Kidney (tissue), 14 donors: Measurements from ENCODE around the gene ERG28. TPM values are rescaled to one million over a fixed set of nuclear protein-coding genes. Genes with fewer than 3 reads are reported as not detected.

Experiments used
- DNase-seq, 5 donors: peaks; one replicate each; pipeline ENCODE4 v3.0.0-alpha.2; 2013 to 2020
- FAIRE-seq: peaks from 2 replicates; lab custom pipeline; 2012; peaks lifted over from hg19 to GRCh38; lab: Jason Lieb, UNC
- H3K27ac ChIP-seq, 2 donors: one replicate each; pipeline ENCODE4 v1.7.0; 2013; ENCODE audit warnings: low read depth in 2 of 2, low read length in 2 of 2, inconsistent platforms in 1 of 2
- H3K27me3 ChIP-seq: one replicate; pipeline ENCODE4 v1.7.1; 2013; ENCODE audit warnings: low read length, inconsistent platforms; ENCODE audit not compliant: control insufficient read depth, insufficient read depth
- H3K36me3 ChIP-seq, 3 donors: one replicate each; pipeline versions ENCODE4 v1.7.0 to v1.7.1; 2013; ENCODE audit warnings: low read length in 3 of 3, control low read depth in 1 of 3, inconsistent platforms in 1 of 3; ENCODE audit not compliant: insufficient read depth in 3 of 3, control insufficient read depth in 2 of 3
- H3K4me1 ChIP-seq, 3 donors: one replicate each; pipeline versions ENCODE4 v1.7.0 to v1.7.1; 2013; ENCODE audit warnings: low read length in 3 of 3, inconsistent platforms in 1 of 3, low read depth in 1 of 3; ENCODE audit not compliant: control insufficient read depth in 2 of 3, insufficient read depth in 2 of 3
- H3K4me3 ChIP-seq, 3 donors: one replicate each; pipeline versions ENCODE4 v1.7.0 to v1.8.1; 2013; ENCODE audit warnings: low read length in 3 of 3, control low read depth in 1 of 3, inconsistent platforms in 1 of 3
- H3K9ac ChIP-seq, 3 donors: one replicate each; pipeline versions ENCODE4 v1.7.0 to v1.7.1; 2013; ENCODE audit warnings: low read length in 3 of 3, control low read depth in 1 of 3, inconsistent platforms in 1 of 3
- H3K9me3 ChIP-seq, 3 donors: one replicate each; pipeline versions ENCODE4 v1.7.0 to v1.7.1; 2013; ENCODE audit warnings: low read length in 3 of 3, control low read depth in 1 of 3, inconsistent platforms in 1 of 3; ENCODE audit not compliant: control insufficient read depth in 2 of 3, insufficient read depth in 1 of 3
- CTCF ChIP-seq: IDR thresholded peaks from 3 replicates; pipeline ENCODE4 v1.5.1; 2012; ENCODE audit warnings: mild to moderate bottlenecking, moderate library complexity, borderline replicate concordance; ENCODE audit not compliant: insufficient read depth; ENCODE audit errors: extremely low read depth
- intact Hi-C: fragments of 100-400 bp; cut with DNase I; formaldehyde crosslinking; loops from one replicate; pipeline ENCODE4 v1.11.1; 2022
- polyA plus RNA-seq: library from polyadenylated mRNA; stranded (reverse); fragments of 350-450 nt; fragmentation: Illumina TruSeq; extraction: RNeasy Lipid Tissue Mini Kit (QIAGEN cat#74804); gene quantifications from one replicate; pipeline ENCODE4 v1.2.3, GENCODE V29; 2014; ENCODE audit warnings: low read depth, low replicate concordance; ENCODE audit not compliant: insufficient read depth
- total RNA-seq: library from RNA; stranded (reverse); fragmentation: NEBNext Ultra II Directional; extraction: Animal tissue kit (Norgen Biotek cat#: 25700); gene quantifications from one replicate; pipeline ENCODE4 v1.2.1, GENCODE V29; 2021
- donor health status: control.
- donor health status: control.
- donor health status: control.
- donor health status: control.
- donor health status: control.
- donor health status: DM: yes; HTN: yes; CAD: no.
- donor health status: Normal renal cell carcinoma (clear cell type).

ERG28 gene
- total and polyA plus RNA-seq, 2 donors from 2014 or later: 17.9 to 34.8 TPM

GRCh38 chr14:75630695-75631452 lies 29.8 kb downstream of the ERG28 start:
- intact Hi-C loops: no loop called here
- peak overlapping the region in 1 of 2 donors; percentile 10 for H3K27ac ChIP-seq
- H3K4me1 ChIP-seq: peaks cover 0 to 20% (median 13%) of the 10 kb centered on the region in 3 donors
- DNase-seq (peak in 1 of 5 donors; percentile 14), FAIRE-seq (no peak)
- no peak overlapping the region for H3K9ac ChIP-seq
- no peak for TF ChIP-seq CTCF
- H3K9me3 ChIP-seq: no peaks in the 10 kb centered on the region
- H3K4me3 ChIP-seq: no peak overlapping the region
- H3K36me3 ChIP-seq: no peaks in the 10 kb centered on the region
- H3K27me3 ChIP-seq: no peaks in the 10 kb centered on the region

GRCh38 chr14:75628816-75629215 lies 31.9 kb downstream of the ERG28 start:
- FAIRE-seq: no peak
- intact Hi-C loops: no loop called here
- TF ChIP-seq CTCF: no peak

GRCh38 chr14:75627406-75627805 lies 33.3 kb downstream of the ERG28 start:
- DNase-seq (no peak), FAIRE-seq (no peak)
- no peak overlapping the region for H3K9ac ChIP-seq
- TF ChIP-seq CTCF: no peak
- no peak overlapping the region for H3K4me3 ChIP-seq
- H3K4me1 ChIP-seq: peaks cover 0 to 18% (median 13%) of the 10 kb centered on the region in 3 donors
- no peaks in the 10 kb centered on the region for H3K36me3 ChIP-seq
- intact Hi-C loops: no loop called here
- no peaks in the 10 kb centered on the region for H3K9me3 ChIP-seq
- H3K27me3 ChIP-seq: no peaks in the 10 kb centered on the region
- H3K27ac ChIP-seq: peak overlapping the region in 1 of 2 donors; percentile 47

More at GRCh38 chr14:75628816-75629215, 31.9 kb downstream of the ERG28 start:
- no peak for DNase-seq
- no peaks in the 10 kb centered on the region for H3K9me3 ChIP-seq
- no peak overlapping the region for H3K4me3 ChIP-seq
- H3K9ac ChIP-seq: no peak overlapping the region
- no peaks in the 10 kb centered on the region for H3K36me3 ChIP-seq
- H3K27me3 ChIP-seq: no peaks in the 10 kb centered on the region
- H3K4me1 ChIP-seq: peaks cover 0 to 20% (median 13%) of the 10 kb centered on the region in 3 donors
- no peak overlapping the region for H3K27ac ChIP-seq
